Activated CD8-positive, alpha-beta T cell treated with anti-CD3 and anti-CD28 coated beads for 36 hours (primary cell): ENCODE results near the gene SEMA4D. TPM values are rescaled to one million over a fixed set of nuclear protein-coding genes. Genes with fewer than 3 reads are reported as not detected.

ENCODE experiments used
- ATAC-seq: fragments of 200-7000 bp; cut with Tn5 transposase; one replicate; pipeline ENCODE4 v1.10.0; 2021; ENCODE audit warnings: mild to moderate bottlenecking, moderate library complexity
- CTCF ChIA-PET: fragments of 350-600 bp; sonication (Branson Sonifier 250); formaldehyde crosslinking; loops from one replicate; lab custom pipeline; 2021; ENCODE audit warnings: antibody characterized with exemption; lab: Charles Lee
- POLR2A ChIA-PET: fragments of 350-600 bp; sonication (Branson Sonifier 250); formaldehyde crosslinking; loops from one replicate; lab custom pipeline; 2021; ENCODE audit warnings: antibody characterized with exemption; lab: Charles Lee
- DNase-seq: peaks from one replicate; pipeline ENCODE4 v3.0.0-alpha.2; 2020
- H3K27ac Mint-ChIP-seq: one replicate; pipeline ENCODE4 v1.8.0; 2021; ENCODE audit warnings: mild to moderate bottlenecking, mixed read lengths
- H3K27me3 Mint-ChIP-seq: one replicate; pipeline ENCODE4 v1.8.0; 2021; ENCODE audit warnings: mixed read lengths
- H3K36me3 Mint-ChIP-seq: one replicate; pipeline ENCODE4 v1.8.0; 2021; ENCODE audit warnings: low read depth, mixed read lengths
- H3K4me1 Mint-ChIP-seq: one replicate; pipeline ENCODE4 v1.8.0; 2021; ENCODE audit warnings: low read depth, mixed read lengths
- H3K4me3 Mint-ChIP-seq: one replicate; pipeline ENCODE4 v1.8.0; 2021; ENCODE audit warnings: mild to moderate bottlenecking, moderate library complexity, mixed read lengths
- H3K9me3 Mint-ChIP-seq: one replicate; pipeline ENCODE4 v1.8.0; 2021; ENCODE audit warnings: mixed read lengths
- CTCF ChIP-seq: fragments of 200-600 bp; IDR thresholded peaks from one replicate; pipeline ENCODE4 v1.8.0; 2022; ENCODE audit warnings: antibody characterized with exemption, mild to moderate bottlenecking
- intact Hi-C: fragments of 100-400 bp; cut with micrococcal nuclease; formaldehyde crosslinking; loops from one replicate; pipeline ENCODE4 v1.10.0; 2022
- total RNA-seq, 2 experiments: library from RNA; stranded (reverse); gene quantifications; one replicate each; pipeline ENCODE4 v1.2.3, GENCODE V29; 2021

SEMA4D gene
- total RNA-seq, 2 experiments from 2014 or later = 290 to 317 TPM

- ChIA-PET POLR2A (interaction anchor here (0.7 to 5.9 kb wide), 7 partner anchors 8 to 57 kb away, joined by 3 to 43 read pairs (median 8); no protein-coding TSS in a partner anchor), CTCF (interaction anchor here (1.0 kb wide), 1 partner anchor 126 kb away, joined by 3 read pairs; no protein-coding TSS in a partner anchor)
- Mint-ChIP-seq H3K27ac (peak overlapping the region; percentile 98), H3K4me1 (peaks cover 99% of the 10 kb centered on the region), H3K36me3 (peaks cover 89% of the 10 kb centered on the region), H3K4me3 (peak overlapping the region; percentile 79), H3K27me3 (no peaks in the 10 kb centered on the region), H3K9me3 (peaks cover 18% of the 10 kb centered on the region)
- intact Hi-C loops = loop anchor here (5.0 kb wide), 3 partner anchors 45 to 125 kb away; partner anchors contain the start of gene SECISBP2
- no peak for TF ChIP-seq CTCF
- peak; percentile 54 for ATAC-seq
- peak; percentile 86 for DNase-seq
These were observed 75.5 kb downstream of the SEMA4D start for GRCh38 chr9:89422151-89422975.

GRCh38 chr9:89421595-89421994 lies 76.3 kb downstream of the SEMA4D start:
- no peak for TF ChIP-seq CTCF
- ATAC-seq (no peak), DNase-seq (peak; percentile 83)
- Mint-ChIP-seq H3K9me3 (peaks cover 24% of the 10 kb centered on the region), H3K36me3 (peaks cover 89% of the 10 kb centered on the region), H3K27me3 (no peaks in the 10 kb centered on the region), H3K4me3 (peak overlapping the region; percentile 79), H3K4me1 (peaks cover 99% of the 10 kb centered on the region), H3K27ac (peak overlapping the region; percentile 98)
- intact Hi-C loops = loop anchor here (5.0 kb wide), 3 partner anchors 46 to 126 kb away; partner anchors contain the start of gene SECISBP2
- POLR2A ChIA-PET = interaction anchor here (0.7 to 5.9 kb wide), 5 partner anchors 9 to 57 kb away, joined by 3 to 43 read pairs (median 8); no protein-coding TSS in a partner anchor
- CTCF ChIA-PET = interaction anchor here (1.0 kb wide), 2 partner anchors 8 to 127 kb away, joined by 3 to 5 read pairs; no protein-coding TSS in a partner anchor

- intact Hi-C loops = loop anchor here (5.0 kb wide), 3 partner anchors 47 to 127 kb away; partner anchors contain the start of gene SECISBP2
- ATAC-seq = peak; percentile 1
- DNase-seq = peak; percentile 32
- H3K27ac Mint-ChIP-seq = peak overlapping the region; percentile 98
- H3K4me3 Mint-ChIP-seq = peak overlapping the region; percentile 79
- POLR2A ChIA-PET = interaction anchor here (1.0 to 5.9 kb wide), 5 partner anchors 10 to 63 kb away, joined by 3 to 43 read pairs (median 8); no protein-coding TSS in a partner anchor
- CTCF ChIA-PET = interaction anchor here (1.0 to 1.1 kb wide), 2 partner anchors 9 to 128 kb away, joined by 3 to 5 read pairs; no protein-coding TSS in a partner anchor
- no peak for TF ChIP-seq CTCF
- H3K27me3 Mint-ChIP-seq = no peaks in the 10 kb centered on the region
- peaks cover 26% of the 10 kb centered on the region for H3K9me3 Mint-ChIP-seq
- H3K4me1 Mint-ChIP-seq = peaks cover 98% of the 10 kb centered on the region
- peaks cover 89% of the 10 kb centered on the region for H3K36me3 Mint-ChIP-seq
These were observed 77.3 kb downstream of the SEMA4D start for GRCh38 chr9:89420397-89421178.

GRCh38 chr9:89419978-89420394 lies 77.9 kb downstream of the SEMA4D start:
- intact Hi-C loops = loop anchor here (5.0 kb wide), 3 partner anchors 47 to 127 kb away; partner anchors contain the start of gene SECISBP2
- CTCF ChIA-PET = interaction anchor here (1.1 kb wide), 1 partner anchor 129 kb away, joined by 3 read pairs; no protein-coding TSS in a partner anchor
- POLR2A ChIA-PET = interaction anchor here (1.2 to 5.9 kb wide), 9 partner anchors 9 to 103 kb away, joined by 3 to 43 read pairs (median 5); no protein-coding TSS in a partner anchor
- Mint-ChIP-seq H3K27me3 (no peaks in the 10 kb centered on the region), H3K4me3 (peak overlapping the region; percentile 79), H3K36me3 (peaks cover 89% of the 10 kb centered on the region), H3K27ac (peak overlapping the region; percentile 98), H3K9me3 (peaks cover 26% of the 10 kb centered on the region), H3K4me1 (peaks cover 98% of the 10 kb centered on the region)
- ATAC-seq = peak; percentile 35
- TF ChIP-seq CTCF = no peak
- DNase-seq = peak; percentile 77
